ENCODE data around the gene SAMD4A.

SAMD4A gene

GRCh38 chr14:54658836-54659235 is 91.9 kb downstream of the SAMD4A start:
- no peaks in the 10 kb centered on the region for H3K27me3 ChIP-seq (ENCODE audit: insufficient read depth, poor library complexity, severe bottlenecking)
- H3K4me3 ChIP-seq (replicated peaks; ENCODE audit: insufficient read depth, low read length): no peak overlapping the region
- no peak overlapping the region for H3K27ac ChIP-seq (replicated peaks)
- DNase-seq (ENCODE audit: low read depth in 1 of 2, low spot score in 1 of 2): no peak
- TF ChIP-seq, protein P1, sequence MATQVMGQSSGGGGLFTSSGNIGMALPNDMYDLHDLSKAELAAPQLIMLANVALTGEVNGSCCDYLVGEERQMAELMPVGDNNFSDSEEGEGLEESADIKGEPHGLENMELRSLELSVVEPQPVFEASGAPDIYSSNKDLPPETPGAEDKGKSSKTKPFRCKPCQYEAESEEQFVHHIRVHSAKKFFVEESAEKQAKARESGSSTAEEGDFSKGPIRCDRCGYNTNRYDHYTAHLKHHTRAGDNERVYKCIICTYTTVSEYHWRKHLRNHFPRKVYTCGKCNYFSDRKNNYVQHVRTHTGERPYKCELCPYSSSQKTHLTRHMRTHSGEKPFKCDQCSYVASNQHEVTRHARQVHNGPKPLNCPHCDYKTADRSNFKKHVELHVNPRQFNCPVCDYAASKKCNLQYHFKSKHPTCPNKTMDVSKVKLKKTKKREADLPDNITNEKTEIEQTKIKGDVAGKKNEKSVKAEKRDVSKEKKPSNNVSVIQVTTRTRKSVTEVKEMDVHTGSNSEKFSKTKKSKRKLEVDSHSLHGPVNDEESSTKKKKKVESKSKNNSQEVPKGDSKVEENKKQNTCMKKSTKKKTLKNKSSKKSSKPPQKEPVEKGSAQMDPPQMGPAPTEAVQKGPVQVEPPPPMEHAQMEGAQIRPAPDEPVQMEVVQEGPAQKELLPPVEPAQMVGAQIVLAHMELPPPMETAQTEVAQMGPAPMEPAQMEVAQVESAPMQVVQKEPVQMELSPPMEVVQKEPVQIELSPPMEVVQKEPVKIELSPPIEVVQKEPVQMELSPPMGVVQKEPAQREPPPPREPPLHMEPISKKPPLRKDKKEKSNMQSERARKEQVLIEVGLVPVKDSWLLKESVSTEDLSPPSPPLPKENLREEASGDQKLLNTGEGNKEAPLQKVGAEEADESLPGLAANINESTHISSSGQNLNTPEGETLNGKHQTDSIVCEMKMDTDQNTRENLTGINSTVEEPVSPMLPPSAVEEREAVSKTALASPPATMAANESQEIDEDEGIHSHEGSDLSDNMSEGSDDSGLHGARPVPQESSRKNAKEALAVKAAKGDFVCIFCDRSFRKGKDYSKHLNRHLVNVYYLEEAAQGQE (IDR thresholded peaks at IDR 0.05; ENCODE audit: insufficient replicate concordance, low read depth): no peak

DNA sequence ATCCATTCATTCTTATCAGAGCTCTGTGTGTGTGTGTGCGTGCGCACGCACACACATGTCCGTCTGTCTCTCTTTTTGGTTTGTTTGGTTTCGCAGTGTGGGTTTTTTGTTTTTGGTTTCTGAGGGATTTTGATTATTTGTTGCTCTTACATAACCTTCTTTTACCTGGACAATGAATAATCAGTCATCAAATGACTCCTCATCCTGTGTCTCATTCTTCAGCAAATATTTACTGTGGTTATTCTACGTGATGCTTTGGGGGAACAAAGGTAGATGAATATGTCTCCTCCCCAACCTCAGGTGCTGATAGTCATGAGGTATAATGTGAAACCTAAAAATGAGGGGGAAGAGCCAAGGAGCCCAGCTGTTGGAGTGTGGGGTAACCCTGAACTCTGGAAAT is 92.4 kb downstream of the SAMD4A start:
- Histone ChIP-seq H3K27me3 (ENCODE audit: insufficient read depth, poor library complexity, severe bottlenecking) (no peaks in the 10 kb centered on the region), H3K4me3 (replicated peaks; ENCODE audit: insufficient read depth, low read length) (no peak overlapping the region), H3K27ac (replicated peaks) (no peak overlapping the region)
- TF ChIP-seq, protein P1 (IDR thresholded peaks at IDR 0.05; ENCODE audit: insufficient replicate concordance, low read depth): no peak
- TF ChIP-seq GABPA (IDR thresholded peaks at IDR 0.05; ENCODE audit: low read depth) (no peak), SPI1 (IDR thresholded peaks at IDR 0.05; ENCODE audit: borderline replicate concordance, low read depth) (no peak), POLR2AphosphoS5 (IDR thresholded peaks at IDR 0.05; ENCODE audit: low read depth) (no peak)
- TF ChIP-seq, protein P2, sequence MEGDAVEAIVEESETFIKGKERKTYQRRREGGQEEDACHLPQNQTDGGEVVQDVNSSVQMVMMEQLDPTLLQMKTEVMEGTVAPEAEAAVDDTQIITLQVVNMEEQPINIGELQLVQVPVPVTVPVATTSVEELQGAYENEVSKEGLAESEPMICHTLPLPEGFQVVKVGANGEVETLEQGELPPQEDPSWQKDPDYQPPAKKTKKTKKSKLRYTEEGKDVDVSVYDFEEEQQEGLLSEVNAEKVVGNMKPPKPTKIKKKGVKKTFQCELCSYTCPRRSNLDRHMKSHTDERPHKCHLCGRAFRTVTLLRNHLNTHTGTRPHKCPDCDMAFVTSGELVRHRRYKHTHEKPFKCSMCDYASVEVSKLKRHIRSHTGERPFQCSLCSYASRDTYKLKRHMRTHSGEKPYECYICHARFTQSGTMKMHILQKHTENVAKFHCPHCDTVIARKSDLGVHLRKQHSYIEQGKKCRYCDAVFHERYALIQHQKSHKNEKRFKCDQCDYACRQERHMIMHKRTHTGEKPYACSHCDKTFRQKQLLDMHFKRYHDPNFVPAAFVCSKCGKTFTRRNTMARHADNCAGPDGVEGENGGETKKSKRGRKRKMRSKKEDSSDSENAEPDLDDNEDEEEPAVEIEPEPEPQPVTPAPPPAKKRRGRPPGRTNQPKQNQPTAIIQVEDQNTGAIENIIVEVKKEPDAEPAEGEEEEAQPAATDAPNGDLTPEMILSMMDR (IDR thresholded peaks at IDR 0.05; ENCODE audit: insufficient read depth, low read length): no peak
- no peak for DNase-seq (ENCODE audit: low read depth in 1 of 2, low spot score in 1 of 2)

GRCh38 chr14:54660604-54661111 is 93.7 kb downstream of the SAMD4A start:
- Histone ChIP-seq H3K27ac (replicated peaks) (no peak overlapping the region), H3K27me3 (ENCODE audit: insufficient read depth, poor library complexity, severe bottlenecking) (no peaks in the 10 kb centered on the region), H3K4me3 (replicated peaks; ENCODE audit: insufficient read depth, low read length) (no peak overlapping the region)
- no peak for DNase-seq (ENCODE audit: low read depth in 1 of 2, low spot score in 1 of 2)
- TF ChIP-seq POLR2AphosphoS5 (IDR thresholded peaks at IDR 0.05; ENCODE audit: low read depth) (no peak), GABPA (IDR thresholded peaks at IDR 0.05; ENCODE audit: low read depth) (no peak), SPI1 (IDR thresholded peaks at IDR 0.05; ENCODE audit: borderline replicate concordance, low read depth) (no peak)
- TF ChIP-seq, protein P1 (IDR thresholded peaks at IDR 0.05; ENCODE audit: insufficient replicate concordance, low read depth): no peak
- TF ChIP-seq, protein P2 (IDR thresholded peaks at IDR 0.05; ENCODE audit: insufficient read depth, low read length): no peak

Measured in HL-60 (cell line).